ENCODE data around the gene PACS2. TPM values are rescaled to one million over a fixed set of nuclear protein-coding genes. Genes with fewer than 3 reads are reported as not detected.

The PACS2 gene
- total and polyA plus RNA-seq, 2 experiments from 2014 or later: 10.0 to 39.7 TPM

DNA sequence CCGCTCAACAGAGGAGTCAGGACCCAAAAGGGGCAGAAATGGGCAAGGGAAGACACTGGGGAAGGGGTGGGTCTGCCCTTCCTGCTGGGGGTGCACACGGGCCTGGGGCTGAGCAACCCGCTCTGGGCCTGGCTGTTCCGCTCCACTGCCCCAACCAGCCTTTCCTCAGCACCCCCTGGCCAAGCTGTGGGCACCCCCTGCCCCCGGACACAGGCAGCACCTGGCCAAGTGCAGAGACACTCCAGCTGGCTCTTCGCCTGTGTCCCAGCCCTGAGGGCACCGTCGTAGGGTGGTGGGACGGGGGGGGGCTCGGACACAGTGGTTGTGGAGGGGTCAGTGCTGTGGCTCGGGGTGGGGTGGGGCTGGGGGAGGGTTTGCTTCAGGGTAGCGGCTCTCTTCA lies 10.3 kb downstream of the PACS2 start:
- Histone ChIP-seq H4K20me1 (ENCODE audit: insufficient read depth) (no peaks in the 10 kb centered on the region), H3K4me1 (ENCODE audit: insufficient read depth) (no peaks in the 10 kb centered on the region), H3F3A (ENCODE audit: insufficient read depth) (no peaks in the 10 kb centered on the region), H3K79me2 (ENCODE audit: insufficient read depth) (peaks cover 57% of the 10 kb centered on the region), H3K4me2 (ENCODE audit: unreplicated experiment) (no peak overlapping the region), H3K27me3 (replicated peaks; ENCODE audit: insufficient read depth) (no peaks in the 10 kb centered on the region), H3K9me2 (ENCODE audit: insufficient read depth) (no peaks in the 10 kb centered on the region), H3K27ac (no peak overlapping the region), H2AFZ (no peak overlapping the region), H3K9me3 (ENCODE audit: low read depth) (no peaks in the 10 kb centered on the region), H3K36me3 (ENCODE audit: low read depth) (no peaks in the 10 kb centered on the region), H3K4me3 (no peak overlapping the region), H3K9ac (no peak overlapping the region)
- DNase-seq: no peak
- in situ Hi-C loops (cut with MboI): no loop called here
- WGBS, 2 experiments (ENCODE audit: low coverage in 1 of 2, low lambda C conversion rate in 2 of 2, missing lambda C conversion rate in 2 of 2): 73 to 74% methylated on average over 10 to 12 of the region's 12 CpGs
- TF ChIP-seq EZH2phosphoT487 (IDR thresholded peaks at IDR 0.05; ENCODE audit: insufficient read depth, low read depth) (no peak), EZH2 (IDR thresholded peaks at IDR 0.05; ENCODE audit: insufficient read depth, poor library complexity, severe bottlenecking) (no peak)

DNA sequence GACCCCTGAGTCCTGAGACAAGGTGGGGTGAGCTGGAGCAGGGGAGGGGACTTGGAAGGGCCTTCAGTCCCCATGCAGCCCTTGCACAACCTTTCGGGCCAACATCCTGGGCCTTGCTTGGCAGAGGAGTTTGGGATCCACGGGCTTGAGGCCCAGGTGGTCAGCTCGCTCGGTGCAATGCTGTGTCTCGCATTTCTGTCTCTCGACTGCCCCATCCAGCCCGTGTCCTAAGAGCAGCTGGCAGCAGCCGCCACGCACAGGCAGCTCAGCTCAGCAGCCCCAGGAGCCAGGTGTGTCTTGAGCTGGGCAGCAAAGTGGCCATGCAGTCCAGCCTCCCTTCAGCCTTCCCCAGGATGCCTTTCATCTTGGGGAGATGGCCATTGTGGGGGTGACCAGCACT lies 10.8 kb downstream of the PACS2 start:
- Histone ChIP-seq H3K4me2 (ENCODE audit: unreplicated experiment) (no peak overlapping the region), H3K4me1 (ENCODE audit: insufficient read depth) (peaks cover 2% of the 10 kb centered on the region), H2AFZ (no peak overlapping the region), H3K36me3 (ENCODE audit: low read depth) (no peaks in the 10 kb centered on the region), H3K9me2 (ENCODE audit: insufficient read depth) (no peaks in the 10 kb centered on the region), H4K20me1 (ENCODE audit: insufficient read depth) (no peaks in the 10 kb centered on the region), H3K9ac (no peak overlapping the region), H3K4me3 (no peak overlapping the region), H3K27ac (no peak overlapping the region), H3F3A (ENCODE audit: insufficient read depth) (no peaks in the 10 kb centered on the region), H3K27me3 (replicated peaks; ENCODE audit: insufficient read depth) (no peaks in the 10 kb centered on the region), H3K9me3 (ENCODE audit: low read depth) (no peaks in the 10 kb centered on the region), H3K79me2 (ENCODE audit: insufficient read depth) (peaks cover 55% of the 10 kb centered on the region)
- DNase-seq: no peak
- TF ChIP-seq EZH2phosphoT487 (IDR thresholded peaks at IDR 0.05; ENCODE audit: insufficient read depth, low read depth) (no peak), EZH2 (IDR thresholded peaks at IDR 0.05; ENCODE audit: insufficient read depth, poor library complexity, severe bottlenecking) (no peak)
- 86 to 89% methylated on average over 8 to 9 of the region's 9 CpGs for WGBS, 2 experiments (ENCODE audit: low coverage in 1 of 2, low lambda C conversion rate in 2 of 2, missing lambda C conversion rate in 2 of 2)
- in situ Hi-C loops (cut with MboI): no loop called here

DNA sequence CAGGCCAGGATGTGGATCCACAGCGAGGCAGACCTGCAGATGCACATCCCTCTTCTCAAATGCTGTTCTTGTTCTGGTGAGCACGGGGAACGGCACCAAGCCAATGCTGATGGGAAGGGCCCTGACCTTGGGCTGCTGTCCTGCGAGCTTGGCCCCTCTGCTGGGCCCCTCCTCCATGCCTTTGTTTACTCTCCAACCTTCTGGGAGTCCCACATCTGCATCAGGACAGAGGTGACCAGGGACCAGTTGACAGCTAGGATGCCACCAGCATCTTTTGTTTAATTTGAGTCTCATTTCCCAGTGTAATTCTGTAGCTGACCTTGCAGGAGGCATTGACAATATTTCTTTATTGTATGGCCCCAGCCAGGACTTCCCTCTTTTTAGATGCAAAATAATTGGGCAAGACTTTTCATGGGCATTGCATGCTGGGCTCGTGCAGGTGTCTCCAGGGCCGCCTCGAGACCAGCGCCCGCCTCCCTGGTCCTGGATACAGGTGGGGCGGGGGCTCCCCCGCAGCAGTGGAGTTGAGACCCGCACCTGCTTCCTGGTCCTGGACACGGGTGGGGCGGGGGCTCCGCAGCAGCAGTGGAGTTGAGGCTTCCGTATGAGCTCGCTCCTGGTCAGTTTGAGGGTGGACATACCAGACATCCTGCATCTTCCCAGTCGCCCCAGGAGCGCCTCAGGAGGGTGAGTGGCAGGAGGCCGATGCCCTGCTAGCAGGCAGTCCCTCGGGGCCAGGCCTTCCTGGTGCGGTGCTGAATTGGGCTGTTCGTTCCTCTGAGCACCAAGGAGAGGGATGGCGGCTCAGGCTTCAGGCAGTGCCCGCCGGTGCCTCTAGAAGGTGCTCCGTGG lies 11.4 kb downstream of the PACS2 start:
- WGBS, 2 experiments (ENCODE audit: low coverage in 1 of 2, low lambda C conversion rate in 2 of 2, missing lambda C conversion rate in 2 of 2): 90 to 91% methylated on average over 26 to 27 of the region's 27 CpGs
- no peaks in the 10 kb centered on the region for H3K27me3 ChIP-seq (replicated peaks; ENCODE audit: insufficient read depth)
- no peak overlapping the region for H3K4me2 ChIP-seq (ENCODE audit: unreplicated experiment)
- TF ChIP-seq EZH2 (IDR thresholded peaks at IDR 0.05; ENCODE audit: insufficient read depth, poor library complexity, severe bottlenecking) (no peak), EZH2phosphoT487 (IDR thresholded peaks at IDR 0.05; ENCODE audit: insufficient read depth, low read depth) (no peak)
- H3F3A ChIP-seq (ENCODE audit: insufficient read depth): no peaks in the 10 kb centered on the region
- H3K4me1 ChIP-seq (ENCODE audit: insufficient read depth): peaks cover 8% of the 10 kb centered on the region
- peaks cover 55% of the 10 kb centered on the region for H3K79me2 ChIP-seq (ENCODE audit: insufficient read depth)
- DNase-seq: no peak
- H3K9me2 ChIP-seq (ENCODE audit: insufficient read depth): no peaks in the 10 kb centered on the region
- H3K27ac ChIP-seq: no peak overlapping the region
- no peak overlapping the region for H2AFZ ChIP-seq
- no peaks in the 10 kb centered on the region for H4K20me1 ChIP-seq (ENCODE audit: insufficient read depth)
- no peak overlapping the region for H3K9ac ChIP-seq
- no peaks in the 10 kb centered on the region for H3K36me3 ChIP-seq (ENCODE audit: low read depth)
- H3K9me3 ChIP-seq (ENCODE audit: low read depth): no peaks in the 10 kb centered on the region
- H3K4me3 ChIP-seq: no peak overlapping the region
- in situ Hi-C loops (cut with MboI): no loop called here

DNA sequence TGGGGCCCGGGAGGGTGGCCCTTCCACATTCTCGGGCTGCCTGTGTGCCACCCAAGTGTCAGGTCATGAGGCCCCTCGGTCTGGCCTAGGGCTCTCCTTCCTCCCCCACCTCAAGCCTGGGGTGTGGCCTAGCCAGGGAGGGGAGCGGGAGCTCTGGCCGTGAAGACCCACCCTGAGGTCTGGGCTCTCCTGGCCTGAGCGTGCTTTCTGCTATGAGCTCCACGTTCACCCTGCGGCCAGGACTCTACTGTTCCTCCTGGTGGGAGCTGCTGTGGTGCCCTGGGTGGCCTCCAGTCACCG lies 12.0 kb downstream of the PACS2 start:
- H3K9ac ChIP-seq: no peak overlapping the region
- H2AFZ ChIP-seq: no peak overlapping the region
- no peak overlapping the region for H3K4me3 ChIP-seq
- peaks cover 13% of the 10 kb centered on the region for H3K4me1 ChIP-seq (ENCODE audit: insufficient read depth)
- no peaks in the 10 kb centered on the region for H3K36me3 ChIP-seq (ENCODE audit: low read depth)
- no peaks in the 10 kb centered on the region for H3K9me3 ChIP-seq (ENCODE audit: low read depth)
- H3F3A ChIP-seq (ENCODE audit: insufficient read depth): no peaks in the 10 kb centered on the region
- H3K4me2 ChIP-seq (ENCODE audit: unreplicated experiment): no peak overlapping the region
- H3K27me3 ChIP-seq (replicated peaks; ENCODE audit: insufficient read depth): no peaks in the 10 kb centered on the region
- no peaks in the 10 kb centered on the region for H4K20me1 ChIP-seq (ENCODE audit: insufficient read depth)
- H3K79me2 ChIP-seq (ENCODE audit: insufficient read depth): peaks cover 55% of the 10 kb centered on the region
- WGBS, 2 experiments (ENCODE audit: low coverage in 1 of 2, low lambda C conversion rate in 2 of 2, missing lambda C conversion rate in 2 of 2): 79 to 80% methylated on average over 9 of the region's 9 CpGs
- in situ Hi-C loops (cut with MboI): no loop called here
- H3K27ac ChIP-seq: no peak overlapping the region
- H3K9me2 ChIP-seq (ENCODE audit: insufficient read depth): no peaks in the 10 kb centered on the region
- DNase-seq: no peak
- TF ChIP-seq EZH2 (IDR thresholded peaks at IDR 0.05; ENCODE audit: insufficient read depth, poor library complexity, severe bottlenecking) (no peak), EZH2phosphoT487 (IDR thresholded peaks at IDR 0.05; ENCODE audit: insufficient read depth, low read depth) (no peak)

Data from GM23248 (cell line).